WTC11 (cell line): ENCODE data around the gene ATP2A2.

Source experiments
- CTCF ChIP-seq: fragments of 200-600 bp; IDR thresholded peaks from 2 replicates; pipeline ENCODE4 v1.8.0; 2022; ENCODE audit warnings: antibody characterized with exemption
- E2F4 ChIP-seq: sonication (generic); formaldehyde crosslinking; IDR thresholded peaks from 2 replicates; pipeline ENCODE4 v1.8.1; 2022; ENCODE audit warnings: low read depth, mild to moderate bottlenecking, moderate library complexity, missing genetic modification reagents, borderline replicate concordance
- FOXP1 ChIP-seq: sonication (generic); formaldehyde crosslinking; IDR thresholded peaks from 2 replicates; pipeline ENCODE4 v1.8.0; 2022; ENCODE audit warnings: missing genetic modification reagents, mild to moderate bottlenecking, moderate library complexity, borderline replicate concordance
- KAT7 ChIP-seq: sonication (generic); formaldehyde crosslinking; IDR thresholded peaks from 2 replicates; pipeline ENCODE4 v1.8.1; 2023; ENCODE audit warnings: missing genetic modification reagents, mild to moderate bottlenecking, borderline replicate concordance
- MAX ChIP-seq: sonication (generic); formaldehyde crosslinking; IDR thresholded peaks from 2 replicates; pipeline ENCODE4 v1.8.0; 2022; ENCODE audit warnings: mild to moderate bottlenecking, missing genetic modification reagents
- NR2C2 ChIP-seq: sonication (generic); formaldehyde crosslinking; IDR thresholded peaks from 2 replicates; pipeline ENCODE4 v1.8.0; 2022; ENCODE audit warnings: mild to moderate bottlenecking, missing genetic modification reagents
- SMAD3 ChIP-seq: sonication (generic); formaldehyde crosslinking; IDR thresholded peaks from 2 replicates; pipeline ENCODE4 v1.8.0; 2022; ENCODE audit warnings: missing genetic modification reagents, mild to moderate bottlenecking, borderline replicate concordance
- SMAD4 ChIP-seq: sonication (generic); formaldehyde crosslinking; IDR thresholded peaks from 2 replicates; pipeline ENCODE4 v1.8.0; 2022; ENCODE audit warnings: mild to moderate bottlenecking, missing genetic modification reagents
- SP1 ChIP-seq: sonication (generic); formaldehyde crosslinking; conservative IDR thresholded peaks from 2 replicates; pipeline ENCODE4 v1.8.1; 2022; ENCODE audit warnings: missing genetic modification reagents
- TCF7 ChIP-seq: sonication (generic); formaldehyde crosslinking; IDR thresholded peaks from 2 replicates; pipeline ENCODE4 v1.8.0; 2022; ENCODE audit warnings: mild to moderate bottlenecking, low read depth, missing genetic modification reagents, moderate library complexity

GRCh38 chr12:110280779-110281548 is at the start of gene ATP2A2:
- TF ChIP-seq CTCF, result no peak
- TF ChIP-seq TCF7 (CRISPR knock-in tag), result no peak
- TF ChIP-seq FOXP1 (CRISPR knock-in tag), result 0 out of 2 replicates have a peak, but pooled peaks have one; percentile 21
- no peak for TF ChIP-seq KAT7 (CRISPR knock-in tag)
- TF ChIP-seq SP1, result peak; percentile 64
- no peak; the same call in none of the 2 replicates for TF ChIP-seq E2F4 (CRISPR knock-in tag)
- TF ChIP-seq SMAD4 (CRISPR knock-in tag), result no peak
- no peak for TF ChIP-seq NR2C2
- peak; percentile 57; the same call in 1 of the 2 replicates for TF ChIP-seq MAX
- no peak for TF ChIP-seq SMAD3
